Muscle of back (tissue), 11 donors: ENCODE data around the gene KLHL29. TPM values are rescaled to one million over a fixed set of nuclear protein-coding genes. Genes with fewer than 3 reads are reported as not detected.
A peak's percentile ranks its signal among the peaks of the same experiment; 100 is the strongest.

ENCODE experiments used
- DNase-seq, 3 donors: peaks; one replicate each; pipeline versions ENCODE4 v3.0.0 to v3.0.0-alpha.2; 2013
- polyA plus RNA-seq, 10 donors: library from polyadenylated mRNA; unstranded; fragments of 120-200 nt; gene quantifications; one replicate each; pipeline ENCODE4 v1.2.1, GENCODE V29; 2013; ENCODE audit not compliant: insufficient read length in 10 of 10

Gene KLHL29
- polyA plus RNA-seq, 10 donors, result 5.6 to 10.3 (median 7.6) TPM

- DNase-seq, result no peak
These were observed 37.4 kb downstream of the KLHL29 start for GRCh38 chr2:23422089-23423061.

- DNase-seq, result no peak
These were observed 38.3 kb downstream of the KLHL29 start for GRCh38 chr2:23423062-23423872.

GRCh38 chr2:23423873-23424680 is 39.1 kb downstream of the KLHL29 start:
- DNase-seq, result no peak

GRCh38 chr2:23425338-23425871 is 40.4 kb downstream of the KLHL29 start:
- DNase-seq, result no peak

- no peak for DNase-seq
These were observed 40.9 kb downstream of the KLHL29 start for GRCh38 chr2:23425885-23426262.

GRCh38 chr2:23426263-23426905 is 41.4 kb downstream of the KLHL29 start:
- DNase-seq, result peak in 2 of 3 donors; percentile 30 to 56

GRCh38 chr2:23427350-23427749 is 42.4 kb downstream of the KLHL29 start:
- DNase-seq, result no peak

- peak in 1 of 3 donors; percentile 23 for DNase-seq
These were observed 43.0 kb downstream of the KLHL29 start for GRCh38 chr2:23427976-23428375.

GRCh38 chr2:23429036-23429435 is 44.1 kb downstream of the KLHL29 start:
- DNase-seq, result no peak

- peak in 1 of 3 donors; percentile 82 for DNase-seq
These were observed 45.3 kb downstream of the KLHL29 start for GRCh38 chr2:23430263-23430662.

- DNase-seq, result no peak
These were observed 47.6 kb downstream of the KLHL29 start for GRCh38 chr2:23432531-23432930.

GRCh38 chr2:23433282-23433681 is 48.3 kb downstream of the KLHL29 start:
- no peak for DNase-seq

- no peak for DNase-seq
These were observed 49.7 kb downstream of the KLHL29 start for GRCh38 chr2:23434721-23435121.

- no peak for DNase-seq
These were observed 50.5 kb downstream of the KLHL29 start for GRCh38 chr2:23435250-23436035.

GRCh38 chr2:23436346-23437098 is 51.5 kb downstream of the KLHL29 start:
- peak in 1 of 3 donors; percentile 52 for DNase-seq

- DNase-seq, result no peak
These were observed 56.4 kb downstream of the KLHL29 start for GRCh38 chr2:23441414-23441813.

- peak in 1 of 3 donors; percentile 48 for DNase-seq
These were observed 60.5 kb downstream of the KLHL29 start for GRCh38 chr2:23445450-23445868.

GRCh38 chr2:23446916-23447315 is 61.9 kb downstream of the KLHL29 start:
- DNase-seq, result no peak

GRCh38 chr2:23447405-23447804 is 62.4 kb downstream of the KLHL29 start:
- DNase-seq, result no peak
